RWPE1 (cell line): Measurements from ENCODE around the gene SCPEP1.

Experiments
- CTCF ChIA-PET: fragments of 350-600 bp; sonication (Branson Sonifier 250); formaldehyde crosslinking; extraction: SDS; loops from one replicate; lab custom pipeline; 2021; lab: Yijun Ruan, JAX
- POLR2A ChIA-PET: fragments of 400-600 bp; formaldehyde crosslinking; extraction: SDS; loops from one replicate; lab custom pipeline; 2020; ENCODE audit warnings: antibody characterized with exemption; ENCODE audit not compliant: low non-redundant PET; lab: Yijun Ruan, JAX
- DNase-seq: peaks from one replicate; pipeline ENCODE4 v3.0.0; 2012; ENCODE audit warnings: low spot score
- H3K27ac ChIP-seq: fragments of 450-650 bp; 2 replicates; pipeline ENCODE4 v1.5.1; 2017
- TF ChIP-seq, protein P1 (sequence below): fragments of 450-650 bp; conservative IDR thresholded peaks from 2 replicates; pipeline ENCODE4 v1.5.1; 2017; ENCODE audit warnings: low read depth, mild to moderate bottlenecking

Gene SCPEP1

DNA sequence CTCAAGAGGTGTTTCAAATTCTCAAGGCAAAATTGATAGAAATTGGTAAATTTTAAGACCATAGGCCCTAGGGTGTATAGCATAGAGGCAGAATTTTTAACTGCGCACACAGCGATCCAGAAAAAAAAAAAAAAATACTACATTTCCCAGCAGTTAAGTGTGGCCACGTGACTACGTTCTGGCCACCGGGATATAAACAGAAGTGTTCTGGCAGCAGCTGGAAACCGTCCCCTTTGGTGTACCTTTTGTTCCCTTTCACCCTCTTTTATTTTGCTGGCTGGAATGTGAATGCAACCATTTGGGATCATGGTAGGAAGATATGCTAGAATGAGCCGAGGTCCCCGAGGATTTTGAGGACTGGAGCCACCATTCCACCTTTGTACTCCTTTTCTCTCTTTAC, 54.4 kb downstream of the SCPEP1 start:
- ChIA-PET CTCF (no interaction called here), POLR2A (no interaction called here)
- DNase-seq, result no peak
- H3K27ac ChIP-seq, result no peak overlapping the region
- TF ChIP-seq, protein P1, sequence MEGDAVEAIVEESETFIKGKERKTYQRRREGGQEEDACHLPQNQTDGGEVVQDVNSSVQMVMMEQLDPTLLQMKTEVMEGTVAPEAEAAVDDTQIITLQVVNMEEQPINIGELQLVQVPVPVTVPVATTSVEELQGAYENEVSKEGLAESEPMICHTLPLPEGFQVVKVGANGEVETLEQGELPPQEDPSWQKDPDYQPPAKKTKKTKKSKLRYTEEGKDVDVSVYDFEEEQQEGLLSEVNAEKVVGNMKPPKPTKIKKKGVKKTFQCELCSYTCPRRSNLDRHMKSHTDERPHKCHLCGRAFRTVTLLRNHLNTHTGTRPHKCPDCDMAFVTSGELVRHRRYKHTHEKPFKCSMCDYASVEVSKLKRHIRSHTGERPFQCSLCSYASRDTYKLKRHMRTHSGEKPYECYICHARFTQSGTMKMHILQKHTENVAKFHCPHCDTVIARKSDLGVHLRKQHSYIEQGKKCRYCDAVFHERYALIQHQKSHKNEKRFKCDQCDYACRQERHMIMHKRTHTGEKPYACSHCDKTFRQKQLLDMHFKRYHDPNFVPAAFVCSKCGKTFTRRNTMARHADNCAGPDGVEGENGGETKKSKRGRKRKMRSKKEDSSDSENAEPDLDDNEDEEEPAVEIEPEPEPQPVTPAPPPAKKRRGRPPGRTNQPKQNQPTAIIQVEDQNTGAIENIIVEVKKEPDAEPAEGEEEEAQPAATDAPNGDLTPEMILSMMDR, result no peak

GRCh38 chr17:57033296-57033695, 55.4 kb downstream of the SCPEP1 start:
- H3K27ac ChIP-seq, result no peak overlapping the region
- TF ChIP-seq, protein P1, result no peak
- POLR2A ChIA-PET, result no interaction called here
- DNase-seq, result no peak
- CTCF ChIA-PET, result no interaction called here

DNA sequence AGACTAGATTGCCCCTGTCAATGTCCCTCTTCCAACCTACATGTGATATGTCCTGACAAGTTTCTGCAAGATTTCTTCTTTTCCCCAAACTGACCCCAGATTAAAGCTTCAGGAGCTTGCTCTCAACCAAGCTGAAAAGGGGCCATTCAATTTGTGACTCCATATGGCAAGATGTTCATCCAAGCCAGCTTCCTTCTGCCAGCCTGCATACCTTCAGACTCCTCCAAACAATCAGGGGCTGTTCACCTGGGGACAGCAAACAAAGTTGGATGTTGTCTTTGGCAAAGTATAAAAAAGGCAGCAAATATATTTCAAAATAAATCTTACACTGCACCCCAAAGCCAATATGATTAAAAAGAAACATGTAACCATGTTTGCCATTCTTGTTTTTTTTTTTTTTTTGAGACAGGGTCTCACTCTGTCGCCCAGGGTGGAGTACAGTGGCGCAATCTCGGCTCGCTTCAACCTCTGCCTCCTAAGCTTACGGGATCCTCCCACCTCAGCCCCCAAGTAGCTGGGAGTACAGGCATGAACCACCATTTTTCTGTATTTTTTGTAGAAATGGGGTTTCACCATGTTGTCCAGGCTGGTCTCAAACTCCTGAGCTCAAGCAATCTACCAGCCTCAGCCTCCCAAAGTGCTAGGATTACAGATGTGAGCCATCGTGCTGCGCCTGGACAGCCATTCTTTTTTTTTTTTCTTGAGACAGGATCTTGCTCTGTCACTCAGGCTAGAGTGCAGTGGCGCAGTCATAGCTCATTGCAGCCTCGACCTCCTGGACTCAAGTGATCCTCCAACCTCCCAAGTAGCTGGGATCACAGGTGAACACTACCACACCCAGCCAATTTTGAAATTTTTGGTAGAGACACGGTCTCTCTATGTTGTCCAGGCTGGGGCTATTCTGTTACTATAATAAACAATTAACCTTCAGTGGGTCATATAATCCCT, 57.1 kb downstream of the SCPEP1 start:
- DNase-seq, result no peak

GRCh38 chr17:57035971-57036481, 58.1 kb downstream of the SCPEP1 start:
- TF ChIP-seq, protein P1, result no peak
- no peak for DNase-seq
- H3K27ac ChIP-seq, result peak overlapping the region; percentile 69
- ChIA-PET CTCF (interaction anchor here (1.3 kb wide), 2 partner anchors 13 to 18 kb away, joined by 3 to 5 read pairs; no protein-coding TSS in a partner anchor), POLR2A (no interaction called here)

More for the DNA sequence above, 57.1 kb downstream of the SCPEP1 start:
- TF ChIP-seq, protein P1, result no peak
- POLR2A ChIA-PET, result interaction anchor here (0.7 kb wide), 2 partner anchors 216 to 329 kb away, joined by 3 read pairs; no protein-coding TSS in a partner anchor
- H3K27ac ChIP-seq, result peak overlapping the region; percentile 13; the same call in 1 of the 2 replicates
- CTCF ChIA-PET, result interaction anchor here (1.3 kb wide), 1 partner anchor 13 kb away, joined by 5 read pairs; no protein-coding TSS in a partner anchor

DNA sequence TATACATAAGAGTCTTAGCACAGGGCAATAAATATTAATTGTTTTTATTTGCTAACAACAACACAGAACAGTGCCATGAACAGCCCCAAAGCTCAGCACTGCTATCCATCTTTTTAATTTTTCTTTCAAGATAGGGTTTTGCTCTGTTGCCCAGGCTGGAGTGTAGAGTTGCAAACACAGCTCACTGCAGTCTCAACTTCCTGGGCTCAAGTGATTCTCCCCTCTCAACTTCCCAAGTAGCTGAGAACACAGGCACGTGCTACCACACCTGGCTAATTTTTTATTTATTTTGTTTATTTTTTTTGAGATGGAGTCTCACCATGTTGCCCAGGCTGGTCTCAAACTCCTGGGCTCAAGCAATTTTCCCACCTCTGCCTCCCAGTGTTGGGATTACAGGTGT, 59.5 kb downstream of the SCPEP1 start:
- H3K27ac ChIP-seq, result no peak overlapping the region
- TF ChIP-seq, protein P1, result no peak
- CTCF ChIA-PET, result interaction anchor here (1.3 kb wide), 1 partner anchor 17 kb away, joined by 3 read pairs; no protein-coding TSS in a partner anchor
- POLR2A ChIA-PET, result no interaction called here
- DNase-seq, result no peak

DNA sequence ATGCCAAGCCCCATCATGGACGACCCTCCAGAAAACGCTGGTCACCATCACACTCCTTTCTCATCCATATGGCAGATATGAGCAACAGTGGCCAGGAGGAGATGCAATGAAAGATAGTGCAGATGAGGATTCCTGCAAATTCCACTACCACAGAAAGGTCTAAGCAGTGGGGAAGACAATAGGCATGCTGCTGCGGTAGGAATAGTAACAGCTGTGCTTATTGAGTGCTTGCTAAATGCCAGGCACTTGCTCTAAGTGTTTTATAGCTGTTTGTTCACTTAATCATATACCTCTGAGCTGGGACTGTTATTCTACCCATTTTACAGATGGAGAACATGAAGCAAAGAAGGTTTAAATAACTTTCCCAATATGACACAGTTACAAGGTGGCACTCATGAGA, 60.6 kb downstream of the SCPEP1 start:
- TF ChIP-seq, protein P1, result no peak
- POLR2A ChIA-PET, result no interaction called here
- no peak overlapping the region for H3K27ac ChIP-seq
- CTCF ChIA-PET, result no interaction called here
- DNase-seq, result no peak
